Stimulated activated CD4-positive, alpha-beta T cell treated with anti-CD3 and anti-CD28 coated beads, Interleukin-1b, Interleukin-23, amount 100 ng/mL, for 24 hours (primary cell): ENCODE results near the gene SH2B3.

Experiments
- DNase-seq, 4 experiments: peaks; one replicate each; pipeline ENCODE4 v3.0.0-alpha.2; 2020; ENCODE audit warnings: low read depth in 4 of 4, low spot score in 1 of 4

SH2B3 gene

DNA sequence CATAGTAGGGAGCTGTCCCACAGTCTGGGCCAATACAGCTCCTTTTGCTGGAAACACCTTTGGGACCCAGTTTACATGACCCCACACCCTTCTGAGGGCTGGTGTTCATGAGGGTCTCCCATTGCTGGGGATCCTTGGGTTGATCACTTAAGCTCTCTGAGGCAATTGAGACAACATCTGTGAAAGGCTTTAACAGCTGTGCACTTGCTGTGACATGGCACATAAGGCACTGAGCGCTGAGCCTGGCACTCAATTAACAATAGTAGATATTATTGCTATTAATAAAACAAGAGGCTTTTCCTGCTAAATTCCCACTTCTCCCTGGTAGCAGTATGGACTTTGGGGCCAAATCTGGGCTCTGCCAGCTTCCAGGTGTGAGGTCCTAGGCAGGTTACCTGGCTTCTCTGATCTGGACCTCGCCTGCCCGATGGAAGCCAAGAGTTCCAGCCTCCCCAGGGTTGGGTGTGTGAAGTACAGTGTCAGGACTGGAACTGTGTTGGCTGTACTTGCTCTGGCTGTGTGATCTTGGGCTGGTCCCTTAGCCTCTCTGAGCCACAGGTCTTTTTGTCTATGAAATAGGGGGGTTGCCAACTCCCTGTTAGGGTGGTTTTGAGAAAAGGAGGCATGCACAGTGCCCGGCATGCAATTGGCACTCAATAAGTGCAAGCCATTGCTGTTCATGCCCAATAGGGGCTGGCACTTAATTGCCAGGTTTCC is 3.1 kb downstream of the SH2B3 start:
- DNase-seq = no peak

DNA sequence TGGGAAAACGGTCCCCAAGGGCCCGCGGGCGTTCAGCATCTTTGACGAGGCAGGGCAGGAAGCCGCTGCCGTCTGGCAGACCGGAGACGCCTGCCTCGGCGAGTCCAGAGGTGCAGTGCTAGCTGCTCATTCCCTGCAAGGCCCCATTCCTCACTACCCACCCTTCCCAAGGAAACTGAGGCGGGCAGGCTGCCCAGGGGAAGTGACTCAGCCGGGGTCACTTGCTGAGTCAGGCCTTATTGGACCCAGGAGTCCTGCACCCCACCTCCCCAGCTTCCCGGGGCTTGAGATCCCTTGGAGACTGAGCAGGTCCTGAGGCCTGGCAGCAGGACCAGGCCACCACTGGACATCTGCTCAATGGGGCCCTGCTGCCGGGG is 3.7 kb downstream of the SH2B3 start:
- no peak for DNase-seq

DNA sequence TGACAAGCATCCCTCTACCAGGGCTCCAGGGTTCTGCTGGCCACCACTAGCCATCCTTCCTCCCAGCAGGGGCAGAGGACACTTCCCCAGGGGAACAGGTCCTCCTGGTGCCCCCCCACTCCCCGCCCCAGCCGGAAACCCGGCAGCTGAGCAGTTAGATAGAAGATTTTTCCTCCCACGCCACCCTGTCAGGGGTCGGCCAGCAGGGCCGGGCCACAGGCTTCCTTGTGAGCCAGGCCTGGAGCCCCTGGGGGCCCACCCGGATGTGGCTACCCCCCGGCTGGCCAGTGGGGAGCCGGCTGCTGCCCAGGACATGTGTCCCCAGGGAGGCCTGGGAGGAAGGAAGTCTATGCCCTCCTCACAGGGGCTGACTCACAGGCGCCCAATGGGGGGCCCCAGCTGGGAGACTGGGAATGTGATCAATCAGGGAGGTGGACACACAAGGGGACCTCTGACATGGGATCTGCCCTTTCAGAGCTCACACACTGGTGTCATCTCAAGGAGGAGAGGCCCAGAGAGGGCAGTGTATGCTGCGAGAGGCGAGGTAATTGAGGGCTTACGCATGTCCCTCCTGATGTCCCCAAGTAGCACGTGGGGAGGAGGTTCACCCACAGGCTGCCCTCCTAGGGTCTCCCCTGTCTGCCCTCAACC is 4.2 kb downstream of the SH2B3 start:
- DNase-seq = no peak

DNA sequence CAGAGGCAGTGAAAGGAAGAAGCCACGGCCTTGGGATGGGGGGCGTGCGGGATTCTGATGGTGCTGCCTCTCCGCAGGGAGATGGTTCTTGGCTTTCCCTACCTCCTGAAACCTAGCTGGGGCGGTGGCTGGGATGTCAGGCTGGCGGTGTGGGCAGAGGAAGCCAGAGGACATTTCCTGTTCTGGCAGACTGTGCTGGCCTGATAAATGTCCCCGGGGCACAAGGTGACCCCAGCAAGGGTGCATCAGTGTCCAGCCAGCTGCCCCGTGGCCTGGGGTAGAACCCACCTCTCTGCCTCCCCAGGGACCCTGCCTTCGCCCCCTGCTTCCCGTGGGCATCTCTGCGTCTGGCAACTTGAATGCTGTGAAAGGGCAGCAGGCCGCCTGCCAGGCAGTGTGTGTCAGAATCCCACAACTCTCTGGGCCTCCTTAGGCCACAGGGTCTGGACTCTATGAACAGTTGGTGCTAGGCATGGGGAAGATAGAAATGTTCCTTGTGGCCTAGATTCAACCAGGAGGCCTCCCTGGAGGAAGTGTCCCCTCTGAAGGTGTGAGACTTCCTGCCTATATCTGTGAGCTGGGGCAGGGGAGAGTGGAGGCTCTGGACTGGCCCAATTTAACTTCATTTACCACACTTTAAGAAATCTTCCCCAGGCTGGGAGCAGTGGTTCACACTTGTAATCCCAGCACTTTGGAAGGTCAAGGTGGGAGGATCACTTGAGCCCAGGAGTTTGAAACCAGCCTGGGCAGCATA is 4.9 kb downstream of the SH2B3 start:
- DNase-seq = no peak

DNA sequence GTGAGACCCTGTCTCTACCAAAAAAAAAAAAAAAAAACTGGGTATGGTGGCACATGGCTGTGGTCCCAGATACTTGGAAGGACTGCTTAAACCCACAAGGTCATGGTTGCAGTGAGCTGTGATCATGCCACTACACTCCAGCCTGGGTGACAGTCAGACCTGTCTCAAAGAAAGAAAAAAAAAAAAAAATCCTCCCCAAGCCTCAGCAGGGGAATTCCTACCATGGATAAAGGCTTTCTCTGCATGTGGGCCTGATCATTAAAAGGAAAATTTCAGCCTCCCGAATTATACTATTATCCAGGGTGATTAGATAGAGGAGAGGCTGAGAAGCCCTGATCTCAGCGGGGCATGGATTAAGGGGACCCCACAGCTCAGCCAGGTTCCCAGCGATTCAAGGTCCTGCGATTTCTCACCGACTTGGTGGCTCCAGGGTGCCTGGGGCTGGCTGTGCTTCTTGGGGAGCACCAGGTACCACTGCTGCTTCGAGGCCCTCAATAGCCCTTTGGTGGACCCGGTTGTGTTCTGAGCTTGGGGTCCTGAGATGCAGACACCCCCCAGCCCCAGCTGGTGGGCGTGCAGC is 5.6 kb downstream of the SH2B3 start:
- DNase-seq = no peak

GRCh38 chr12:111412007-111412829 is 6.5 kb downstream of the SH2B3 start:
- no peak for DNase-seq

- DNase-seq = no peak
Observed at GRCh38 chr12:111412830-111413441, 7.2 kb downstream of the SH2B3 start.

GRCh38 chr12:111413442-111414086 is 7.8 kb downstream of the SH2B3 start:
- DNase-seq = no peak

- no peak for DNase-seq
Observed at GRCh38 chr12:111414711-111415252, 9.1 kb downstream of the SH2B3 start.

- no peak for DNase-seq
Observed at GRCh38 chr12:111417290-111417689, 11.6 kb downstream of the SH2B3 start.

GRCh38 chr12:111417784-111418593 is 12.3 kb downstream of the SH2B3 start:
- DNase-seq = no peak

GRCh38 chr12:111418594-111418880 is 12.8 kb downstream of the SH2B3 start:
- DNase-seq = no peak

GRCh38 chr12:111419784-111420183 is 14.1 kb downstream of the SH2B3 start:
- DNase-seq = no peak

DNA sequence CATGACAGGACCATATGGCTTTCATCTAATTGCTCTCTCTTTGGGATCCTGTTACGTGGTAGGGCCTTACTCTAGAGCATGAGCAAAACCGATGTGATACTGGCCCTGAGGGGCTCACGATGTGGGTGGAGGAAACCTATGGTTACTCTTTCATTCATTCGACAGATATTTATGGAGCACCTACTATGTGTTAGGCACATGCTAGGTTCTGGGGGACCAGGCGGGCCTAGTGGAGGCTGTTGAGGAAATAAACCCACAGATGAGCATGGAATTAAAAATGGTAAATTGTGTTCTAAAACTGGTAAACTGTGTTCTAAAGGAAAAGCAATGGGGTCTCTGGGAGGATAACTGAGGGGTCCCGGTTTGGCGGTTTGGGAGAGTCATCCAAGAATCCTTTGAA is 14.8 kb downstream of the SH2B3 start:
- no peak for DNase-seq

GRCh38 chr12:111424189-111424792 is 18.6 kb downstream of the SH2B3 start:
- no peak for DNase-seq

DNA sequence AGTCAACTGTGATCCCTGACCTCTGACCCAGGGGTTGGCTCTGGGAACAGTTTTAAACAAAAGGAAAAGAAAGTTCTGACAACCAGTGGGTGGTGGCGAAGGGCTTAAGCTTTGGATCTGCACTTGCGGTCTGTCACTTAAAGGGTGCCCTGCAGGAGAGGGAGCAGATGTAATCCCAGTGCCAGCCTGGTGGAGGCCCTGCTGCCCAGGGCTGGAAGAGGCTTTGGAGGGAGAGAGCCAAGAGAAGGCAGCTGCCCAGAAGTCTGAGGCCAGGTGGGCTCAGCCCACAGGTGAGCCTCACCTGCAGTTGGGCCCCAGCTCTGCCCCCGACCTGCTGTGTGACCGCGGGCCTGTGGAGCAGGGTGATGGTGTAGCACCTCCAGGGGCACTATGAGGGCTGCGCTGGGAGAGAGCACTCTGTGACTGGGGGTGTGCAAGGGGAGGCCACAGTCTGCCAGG is 19.1 kb downstream of the SH2B3 start:
- DNase-seq = no peak

DNA sequence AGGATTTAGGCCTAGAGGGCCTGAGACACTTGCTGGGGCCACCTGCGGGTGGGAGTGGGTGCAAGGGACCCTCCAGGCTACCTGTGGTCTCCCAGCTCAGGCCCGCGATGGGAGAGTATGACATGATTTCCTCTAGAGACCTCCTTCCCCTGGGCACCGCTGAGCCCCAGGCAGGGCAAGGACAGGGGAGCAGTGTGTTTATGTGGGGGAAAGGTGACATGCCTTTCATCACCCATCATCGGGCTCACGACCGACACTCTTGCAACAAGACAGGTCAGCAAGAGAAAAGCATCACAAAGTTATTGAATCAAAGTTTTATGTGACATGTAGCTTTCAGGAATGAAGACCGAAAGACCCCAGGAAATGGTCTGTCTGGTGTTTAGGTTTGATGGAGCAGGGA is 19.9 kb downstream of the SH2B3 start:
- no peak for DNase-seq

GRCh38 chr12:111426344-111427185 is 20.8 kb downstream of the SH2B3 start:
- no peak for DNase-seq
